Cerebellar cortex (tissue), 1 donor: ENCODE data around the gene CSRP1.
"Not testable (repeated sequence)": the region's sequence is repeated elsewhere in the genome, so short reads cannot be mapped to it uniquely, and the experiment has no call there.

Experiments
- DNase-seq: peaks from one replicate; pipeline ENCODE4 v3.0.0-alpha.2; 2015; ENCODE audit warnings: low spot score

The CSRP1 gene

GRCh38 chr1:201496296-201496690 lies 10.6 kb downstream of the CSRP1 start:
- DNase-seq, result no peak

- DNase-seq, result no peak
Measured at GRCh38 chr1:201495551-201496295, 11.2 kb downstream of the CSRP1 start.

GRCh38 chr1:201493757-201494617 lies 12.9 kb downstream of the CSRP1 start:
- no peak for DNase-seq

GRCh38 chr1:201493026-201493656 lies 13.8 kb downstream of the CSRP1 start:
- DNase-seq, result not testable (repeated sequence)

- DNase-seq, result no peak
Measured at GRCh38 chr1:201491896-201492511, 14.9 kb downstream of the CSRP1 start.

- DNase-seq, result no peak
Measured at GRCh38 chr1:201490708-201491131, 16.2 kb downstream of the CSRP1 start.

- no peak for DNase-seq
Measured at GRCh38 chr1:201489643-201490261, 17.2 kb downstream of the CSRP1 start.

GRCh38 chr1:201488830-201489589 lies 17.9 kb downstream of the CSRP1 start:
- DNase-seq, result no peak

- DNase-seq, result no peak
Measured at GRCh38 chr1:201487742-201488141, 19.2 kb downstream of the CSRP1 start.

GRCh38 chr1:201486187-201486586 lies 20.7 kb downstream of the CSRP1 start:
- no peak for DNase-seq

- no peak for DNase-seq
Measured at GRCh38 chr1:201485184-201485774, 21.6 kb downstream of the CSRP1 start.

GRCh38 chr1:201483373-201483949 lies 23.5 kb downstream of the CSRP1 start:
- no peak for DNase-seq

- no peak for DNase-seq
Measured at GRCh38 chr1:201482755-201483154, 24.2 kb downstream of the CSRP1 start.

GRCh38 chr1:201481761-201482493 lies 25.0 kb downstream of the CSRP1 start:
- DNase-seq, result peak; percentile 75

- peak; percentile 34 for DNase-seq
Measured at GRCh38 chr1:201481004-201481380, 25.9 kb downstream of the CSRP1 start.

- DNase-seq, result peak; percentile 59
Measured at GRCh38 chr1:201480231-201481003, 26.5 kb downstream of the CSRP1 start.

- no peak for DNase-seq
Measured at GRCh38 chr1:201479201-201479730, 27.7 kb downstream of the CSRP1 start.

- not testable (repeated sequence) for DNase-seq
Measured at GRCh38 chr1:201478666-201479065, 28.3 kb downstream of the CSRP1 start.
